Activated CD4-positive, alpha-beta T cell treated with anti-CD3 and anti-CD28 coated beads, Interleukin-2, amount 50 U/mL, for 24 hours (primary cell): ENCODE measurements around the gene MAPK12.

Experiments used
- DNase-seq, 2 donors: peaks; one replicate each; pipeline ENCODE4 v3.0.0-alpha.2; 2020; ENCODE audit warnings: low read depth in 1 of 2, low spot score in 1 of 2

The MAPK12 gene

GRCh38 chr22:50236731-50237409 is 24.6 kb downstream of the MAPK12 start:
- DNase-seq = no peak

DNA sequence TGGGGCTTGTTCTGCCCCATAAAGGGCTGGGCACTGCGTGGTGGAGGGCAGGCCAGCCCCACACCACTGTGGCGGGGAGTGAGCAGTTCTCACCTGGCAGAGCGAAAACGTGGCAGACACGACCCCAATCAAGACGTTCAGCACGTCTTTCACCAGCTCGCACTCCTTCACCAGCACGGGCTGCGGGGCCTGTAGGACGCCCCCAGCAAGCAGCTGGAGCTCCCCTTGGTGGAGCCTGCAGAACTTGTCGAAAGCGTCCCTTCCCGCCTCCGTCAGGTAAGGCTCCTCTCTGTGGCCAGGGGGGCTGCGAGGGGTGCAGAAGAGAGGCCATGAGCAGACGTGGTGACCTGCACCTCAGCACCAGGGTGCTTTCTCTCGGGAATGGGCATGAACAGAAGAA is 28.3 kb downstream of the MAPK12 start:
- DNase-seq = no peak

DNA sequence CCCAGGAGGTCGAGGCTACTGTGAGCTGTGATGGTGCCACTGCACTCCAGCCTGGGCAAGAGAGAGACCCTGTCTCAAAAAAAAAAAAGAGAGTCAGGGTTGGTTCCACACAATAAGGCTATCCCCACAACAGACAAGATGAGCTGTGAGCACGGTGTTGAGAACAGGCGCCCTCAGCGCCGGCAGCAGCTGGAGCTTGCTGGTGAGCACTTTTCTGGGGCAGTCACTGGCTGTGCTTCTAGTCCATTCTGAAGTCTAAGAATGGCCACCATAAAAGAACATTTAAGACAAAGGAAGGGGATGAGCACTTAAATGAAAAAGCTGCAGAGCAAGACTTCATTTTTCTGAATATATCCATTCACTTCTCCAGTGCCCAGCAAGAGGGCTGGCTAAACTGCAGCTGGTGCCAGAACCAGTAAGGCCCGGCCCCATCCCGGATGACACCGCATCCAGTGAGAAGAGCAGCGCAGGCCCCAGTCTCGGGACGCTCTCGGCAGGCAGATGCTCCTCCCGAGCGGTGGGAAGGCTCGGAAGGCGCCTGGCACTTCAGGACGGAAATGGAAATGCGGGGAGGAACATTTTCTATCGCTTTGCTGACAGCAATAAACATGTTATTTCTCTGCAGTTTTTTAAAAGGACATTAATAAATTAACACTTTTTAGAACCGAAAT is 28.9 kb downstream of the MAPK12 start:
- DNase-seq = no peak

DNA sequence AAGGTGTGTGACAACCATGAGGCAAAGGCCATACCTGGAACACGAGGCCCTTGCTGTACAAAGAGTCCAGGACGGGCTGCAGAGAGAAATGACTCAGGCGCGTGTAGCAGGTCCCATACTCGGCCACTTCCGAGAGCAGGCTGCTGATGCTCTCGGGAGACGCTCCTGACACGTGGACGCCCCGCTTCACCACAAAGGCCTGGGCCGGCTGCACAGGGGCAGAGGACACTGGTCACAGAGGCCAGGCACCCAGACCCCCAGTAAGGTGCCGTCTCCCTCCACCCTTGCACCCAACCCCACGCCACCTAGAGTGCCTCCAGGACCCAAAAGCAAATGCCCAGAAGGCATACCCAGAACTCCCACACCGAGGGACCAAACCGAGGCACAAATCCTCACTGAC is 32.1 kb downstream of the MAPK12 start:
- DNase-seq = no peak

DNA sequence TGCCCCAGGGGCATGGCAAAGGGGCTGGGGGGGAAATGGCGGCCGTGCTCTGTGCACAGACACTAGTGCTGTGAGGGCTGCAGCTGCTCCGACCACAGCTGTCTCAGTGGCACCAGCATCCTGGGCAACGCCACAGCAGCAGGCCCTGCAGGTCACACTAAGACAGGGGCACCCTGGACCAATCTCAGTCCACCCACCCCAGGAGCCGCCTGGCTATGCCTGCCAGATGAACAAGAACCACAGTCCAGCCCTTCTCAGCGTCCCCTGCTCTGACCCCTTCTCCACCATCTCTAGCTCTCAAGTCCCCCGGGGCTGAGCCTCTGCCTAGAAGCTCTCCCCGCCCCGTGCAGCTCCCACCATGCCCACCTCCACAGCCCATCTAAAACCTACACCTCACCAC is 33.1 kb downstream of the MAPK12 start:
- no peak for DNase-seq

- DNase-seq = no peak
Measured at GRCh38 chr22:50227579-50228215, 33.8 kb downstream of the MAPK12 start.

DNA sequence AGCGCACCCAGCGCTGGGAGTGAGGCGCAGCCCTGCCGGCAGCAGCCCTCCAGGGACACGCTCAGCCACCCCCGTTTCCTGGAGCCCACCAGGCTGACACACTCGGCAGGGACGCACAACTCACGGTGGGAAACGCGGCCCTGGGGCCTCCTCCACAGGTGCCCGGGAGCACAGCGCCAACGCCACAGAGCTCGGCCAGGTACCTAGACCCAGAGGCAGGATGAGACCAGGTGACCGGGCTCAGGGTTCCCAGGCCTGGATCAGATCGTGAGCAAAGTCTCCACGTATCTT is 34.7 kb downstream of the MAPK12 start:
- DNase-seq = no peak

GRCh38 chr22:50226063-50226874 is 35.2 kb downstream of the MAPK12 start:
- no peak for DNase-seq

GRCh38 chr22:50225200-50225969 is 36.1 kb downstream of the MAPK12 start:
- DNase-seq = no peak

DNA sequence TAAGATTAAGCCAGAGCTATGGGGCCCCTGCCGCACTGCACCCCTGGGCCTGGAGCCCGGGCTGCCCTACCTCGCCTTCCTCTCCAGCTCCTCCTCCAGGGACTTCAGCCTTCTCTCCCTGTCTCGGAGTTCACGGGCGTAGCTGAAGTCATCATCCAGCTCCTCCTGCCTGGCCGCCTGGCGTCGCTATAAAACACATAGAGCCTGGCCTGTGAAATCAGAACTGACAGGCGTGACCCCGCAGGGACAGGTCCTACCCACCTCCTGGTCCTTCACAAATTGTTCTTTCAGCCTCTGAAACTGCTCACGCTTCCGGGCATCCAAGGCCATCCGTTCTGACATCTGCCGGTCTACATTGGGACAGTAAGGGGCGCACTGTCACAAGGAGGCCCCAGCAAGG is 37.4 kb downstream of the MAPK12 start:
- DNase-seq = no peak

- DNase-seq = no peak
Measured at GRCh38 chr22:50222508-50222907, 39.0 kb downstream of the MAPK12 start.

DNA sequence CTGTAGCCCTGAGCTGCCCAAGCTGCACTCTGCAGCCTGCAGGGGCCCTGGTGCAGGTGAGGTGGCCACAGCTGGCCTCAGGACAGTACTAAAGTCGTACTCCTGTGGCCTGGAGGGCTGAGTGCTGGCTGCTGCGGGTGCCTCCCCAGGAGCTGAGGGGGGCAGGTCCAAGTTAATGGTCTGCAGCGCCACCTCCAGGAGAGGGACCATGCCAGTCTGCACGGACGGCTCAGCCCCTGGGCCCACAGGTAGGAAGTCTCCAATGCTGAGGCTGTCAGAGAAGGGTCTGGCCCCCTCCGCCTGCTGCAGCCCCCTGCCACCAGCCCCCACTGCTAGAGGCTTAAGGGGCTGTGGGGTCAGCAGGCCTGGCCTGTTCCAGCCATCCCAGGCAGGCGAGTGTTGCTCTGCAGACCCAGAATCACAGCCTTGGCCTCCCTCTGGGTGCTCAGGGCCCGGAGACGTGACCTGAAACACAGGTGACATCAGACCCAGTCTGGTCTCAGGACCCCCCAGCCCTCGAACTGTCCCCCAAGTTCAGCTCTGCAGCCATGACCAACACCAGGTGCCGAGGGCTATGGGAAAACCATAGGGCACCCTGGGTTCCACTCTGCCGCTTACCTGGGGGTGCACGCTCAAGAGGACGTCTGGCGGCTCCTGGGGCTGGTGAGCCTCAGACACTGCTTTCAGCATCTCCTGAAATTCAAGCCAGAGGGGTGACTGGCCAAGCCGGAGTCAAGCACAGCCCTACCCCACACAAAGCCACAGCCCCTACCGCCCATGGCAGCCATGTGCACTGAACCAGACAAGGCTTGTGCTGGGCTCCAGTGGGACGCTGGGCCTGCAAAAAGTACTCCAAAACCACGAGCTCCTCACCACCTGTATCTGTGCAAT is 39.8 kb downstream of the MAPK12 start:
- no peak for DNase-seq

GRCh38 chr22:50220603-50221409 is 40.7 kb downstream of the MAPK12 start:
- DNase-seq = no peak

GRCh38 chr22:50219800-50220602 is 41.5 kb downstream of the MAPK12 start:
- no peak for DNase-seq

DNA sequence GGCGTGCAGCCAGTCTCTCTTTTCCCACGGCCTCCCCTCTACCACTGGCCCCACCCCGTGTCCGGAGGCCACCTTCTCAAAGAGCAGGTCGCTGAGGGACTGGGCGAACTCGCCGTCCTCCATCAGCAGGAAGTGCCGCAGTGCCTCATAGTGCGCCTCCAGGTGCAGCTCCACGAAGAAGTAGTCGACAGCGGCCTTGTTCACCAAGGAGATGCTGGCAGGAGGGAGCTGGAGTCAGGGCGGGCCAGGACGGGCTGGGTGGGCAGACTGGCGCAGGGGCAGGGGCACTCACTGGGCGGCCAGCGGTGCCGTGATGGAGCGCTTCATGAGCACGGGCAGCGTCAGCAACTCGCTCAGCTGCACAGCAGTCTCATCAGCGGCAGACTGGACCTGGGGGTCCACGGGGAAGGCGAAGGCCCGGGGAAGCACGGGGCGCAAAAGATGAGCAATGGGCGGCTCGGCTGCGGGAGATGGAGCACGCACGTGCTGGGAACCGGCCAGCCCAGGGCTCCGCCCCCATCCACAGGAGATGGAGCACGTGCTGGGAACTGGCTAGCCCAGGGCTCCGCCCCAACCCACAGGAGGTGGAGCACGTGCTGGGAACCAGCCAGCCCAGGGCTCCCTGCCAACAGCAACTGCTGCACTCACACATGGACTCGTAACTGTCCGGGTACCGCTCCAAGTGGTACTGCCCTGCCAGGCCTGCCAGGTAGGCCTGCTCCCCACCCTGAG is 42.3 kb downstream of the MAPK12 start:
- no peak for DNase-seq

- DNase-seq = no peak
Measured at GRCh38 chr22:50218153-50218995, 43.1 kb downstream of the MAPK12 start.
